KMS-11 (cell line): ENCODE results near the gene MLKL.

Experiments used
- H2AFZ ChIP-seq: fragments of 200-600 bp; sonication (generic); 2 replicates; pipeline ENCODE4 v1.6.1; 2016; ENCODE audit warnings: antibody characterized with exemption, mixed run types, low read depth
- H3K27ac ChIP-seq: fragments of 200-600 bp; sonication (generic); 2 replicates; pipeline ENCODE4 v1.6.1; 2016; ENCODE audit warnings: mild to moderate bottlenecking, mixed run types
- H3K27me3 ChIP-seq: fragments of 200-600 bp; sonication (generic); 2 replicates; pipeline ENCODE4 v1.6.1; 2017; ENCODE audit warnings: mild to moderate bottlenecking, low read depth, mixed run types, moderate library complexity; ENCODE audit not compliant: insufficient read depth
- H3K36me3 ChIP-seq: fragments of 200-600 bp; sonication (generic); 2 replicates; pipeline ENCODE4 v1.6.1; 2017; ENCODE audit warnings: mild to moderate bottlenecking, mixed run types; ENCODE audit not compliant: insufficient read depth
- H3K4me1 ChIP-seq: fragments of 200-600 bp; sonication (generic); 2 replicates; pipeline ENCODE4 v1.6.1; 2016; ENCODE audit warnings: mild to moderate bottlenecking, low read depth, mixed run types; ENCODE audit not compliant: poor library complexity, severe bottlenecking
- H3K4me2 ChIP-seq: fragments of 200-600 bp; sonication (generic); 2 replicates; pipeline ENCODE4 v1.7.0; 2016; ENCODE audit warnings: mild to moderate bottlenecking, mixed run types
- H3K4me3 ChIP-seq: fragments of 200-600 bp; sonication (generic); IDR thresholded peaks from 2 replicates; pipeline ENCODE4 v1.6.1; 2017; ENCODE audit warnings: low read depth, low read length, mixed read lengths; ENCODE audit not compliant: insufficient read depth
- H3K79me2 ChIP-seq: fragments of 200-600 bp; sonication (generic); 2 replicates; pipeline ENCODE4 v1.6.1; 2016; ENCODE audit warnings: low read depth, mixed run types; ENCODE audit not compliant: insufficient read depth
- H3K9ac ChIP-seq: fragments of 200-600 bp; sonication (generic); 2 replicates; pipeline ENCODE4 v1.6.1; 2016; ENCODE audit warnings: mild to moderate bottlenecking, mixed run types
- H4K20me1 ChIP-seq: fragments of 200-600 bp; sonication (generic); 2 replicates; pipeline ENCODE4 v1.6.1; 2016; ENCODE audit warnings: mild to moderate bottlenecking, mixed run types; ENCODE audit not compliant: insufficient read depth
- TF ChIP-seq, protein P1 (sequence below): fragments of 200-600 bp; sonication (generic); conservative IDR thresholded peaks from 2 replicates; pipeline ENCODE4 v1.6.1; 2017; ENCODE audit warnings: low read depth, mild to moderate bottlenecking, antibody characterized with exemption, low read length, moderate library complexity, mixed read lengths

The MLKL gene

DNA sequence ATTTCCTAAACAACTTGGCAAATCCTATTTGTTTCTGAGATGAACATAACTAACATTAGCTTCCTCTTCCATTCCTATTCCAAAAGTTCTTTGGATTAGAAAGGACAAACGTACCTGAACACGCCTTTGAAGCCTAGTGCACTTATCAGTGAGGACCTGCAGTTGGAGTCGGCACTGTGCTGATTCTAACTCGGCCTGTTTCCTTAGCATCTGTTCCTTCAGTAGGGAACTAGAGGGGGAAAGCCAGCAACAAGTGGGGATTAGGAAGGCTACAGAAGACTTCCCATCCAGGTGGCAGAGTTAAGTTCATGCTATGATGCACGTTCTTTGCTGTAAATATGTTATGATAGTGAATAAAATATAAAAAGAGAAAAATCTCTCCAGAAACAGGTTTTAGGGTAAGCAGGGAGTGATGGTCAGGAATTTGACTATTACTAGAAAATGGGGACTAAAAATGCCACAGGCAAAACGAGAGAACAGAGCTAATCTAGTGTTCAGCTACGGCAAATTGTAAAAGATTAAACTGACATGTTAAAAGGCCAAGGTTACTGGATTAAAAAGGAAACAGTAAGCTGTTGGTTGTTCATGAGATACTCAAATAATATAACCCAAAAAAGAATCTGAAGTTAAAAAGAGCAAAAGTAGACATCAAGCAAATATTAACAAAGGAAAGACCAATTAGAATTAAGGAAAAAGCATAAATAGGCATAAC, 62.8 kb downstream of the MLKL start:
- no peak overlapping the region for H3K4me2 ChIP-seq

DNA sequence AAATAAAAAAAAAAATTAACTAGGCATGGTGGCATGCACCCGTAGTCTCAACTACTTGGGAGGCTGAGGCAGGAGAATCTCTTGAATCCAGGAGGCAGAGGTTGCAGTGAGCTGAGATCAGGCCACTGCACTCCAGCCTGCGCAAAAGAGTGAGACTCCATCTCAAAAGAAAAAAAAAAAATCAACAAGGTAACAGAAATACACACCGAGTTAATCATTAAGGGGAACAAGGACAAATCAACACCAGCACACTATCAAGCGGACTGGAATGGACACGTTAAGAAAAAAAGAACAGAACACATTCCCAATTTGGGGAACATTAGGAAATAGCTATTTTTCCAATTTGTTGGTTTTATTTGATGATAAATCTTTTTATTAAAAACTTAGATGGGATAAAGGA, 65.4 kb downstream of the MLKL start:
- Histone ChIP-seq H4K20me1 (no peaks in the 10 kb centered on the region), H3K9ac (no peak overlapping the region), H3K27ac (no peak overlapping the region), H2AFZ (no peak overlapping the region), H3K4me1 (no peaks in the 10 kb centered on the region), H3K79me2 (no peaks in the 10 kb centered on the region; the same call in 1 of the 2 replicates), H3K36me3 (peaks cover 18% of the 10 kb centered on the region; the same call in 1 of the 2 replicates), H3K27me3 (no peaks in the 10 kb centered on the region), H3K4me3 (no peak overlapping the region), H3K4me2 (no peak overlapping the region)
- TF ChIP-seq, protein P1, sequence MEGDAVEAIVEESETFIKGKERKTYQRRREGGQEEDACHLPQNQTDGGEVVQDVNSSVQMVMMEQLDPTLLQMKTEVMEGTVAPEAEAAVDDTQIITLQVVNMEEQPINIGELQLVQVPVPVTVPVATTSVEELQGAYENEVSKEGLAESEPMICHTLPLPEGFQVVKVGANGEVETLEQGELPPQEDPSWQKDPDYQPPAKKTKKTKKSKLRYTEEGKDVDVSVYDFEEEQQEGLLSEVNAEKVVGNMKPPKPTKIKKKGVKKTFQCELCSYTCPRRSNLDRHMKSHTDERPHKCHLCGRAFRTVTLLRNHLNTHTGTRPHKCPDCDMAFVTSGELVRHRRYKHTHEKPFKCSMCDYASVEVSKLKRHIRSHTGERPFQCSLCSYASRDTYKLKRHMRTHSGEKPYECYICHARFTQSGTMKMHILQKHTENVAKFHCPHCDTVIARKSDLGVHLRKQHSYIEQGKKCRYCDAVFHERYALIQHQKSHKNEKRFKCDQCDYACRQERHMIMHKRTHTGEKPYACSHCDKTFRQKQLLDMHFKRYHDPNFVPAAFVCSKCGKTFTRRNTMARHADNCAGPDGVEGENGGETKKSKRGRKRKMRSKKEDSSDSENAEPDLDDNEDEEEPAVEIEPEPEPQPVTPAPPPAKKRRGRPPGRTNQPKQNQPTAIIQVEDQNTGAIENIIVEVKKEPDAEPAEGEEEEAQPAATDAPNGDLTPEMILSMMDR: no peak

More for the DNA sequence above, 62.8 kb downstream of the MLKL start:
- no peaks in the 10 kb centered on the region for H3K4me1 ChIP-seq
- H3K36me3 ChIP-seq: no peaks in the 10 kb centered on the region; the same call in 1 of the 2 replicates
- TF ChIP-seq, protein P1: no peak
- no peak overlapping the region for H3K4me3 ChIP-seq
- no peaks in the 10 kb centered on the region; the same call in 1 of the 2 replicates for H3K79me2 ChIP-seq
- no peaks in the 10 kb centered on the region for H3K27me3 ChIP-seq
- no peak overlapping the region for H3K9ac ChIP-seq
- H3K27ac ChIP-seq: no peak overlapping the region
- no peaks in the 10 kb centered on the region for H4K20me1 ChIP-seq
- no peak overlapping the region for H2AFZ ChIP-seq

DNA sequence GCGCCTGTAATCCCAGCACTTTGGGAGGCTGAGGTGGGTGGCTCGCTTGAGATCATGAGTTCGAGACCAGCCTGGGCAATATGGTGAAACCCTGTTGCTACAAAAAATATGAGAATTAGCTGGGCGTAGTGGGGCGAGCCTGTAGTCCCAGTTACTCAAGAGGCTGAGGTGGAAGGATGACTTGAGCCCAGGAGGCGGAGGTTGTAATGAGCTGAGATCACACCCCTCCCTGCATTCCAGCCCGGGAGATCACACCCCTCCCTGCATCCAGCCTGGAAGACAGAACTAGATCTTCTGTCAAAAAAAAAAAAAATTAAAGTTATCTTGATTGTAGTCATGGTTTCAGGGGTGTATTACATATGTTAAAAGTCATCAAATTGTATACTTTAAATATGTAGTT, 67.0 kb downstream of the MLKL start:
- Histone ChIP-seq H3K79me2 (no peaks in the 10 kb centered on the region), H3K36me3 (peaks cover 20% of the 10 kb centered on the region; the same call in 1 of the 2 replicates), H4K20me1 (no peaks in the 10 kb centered on the region)

DNA sequence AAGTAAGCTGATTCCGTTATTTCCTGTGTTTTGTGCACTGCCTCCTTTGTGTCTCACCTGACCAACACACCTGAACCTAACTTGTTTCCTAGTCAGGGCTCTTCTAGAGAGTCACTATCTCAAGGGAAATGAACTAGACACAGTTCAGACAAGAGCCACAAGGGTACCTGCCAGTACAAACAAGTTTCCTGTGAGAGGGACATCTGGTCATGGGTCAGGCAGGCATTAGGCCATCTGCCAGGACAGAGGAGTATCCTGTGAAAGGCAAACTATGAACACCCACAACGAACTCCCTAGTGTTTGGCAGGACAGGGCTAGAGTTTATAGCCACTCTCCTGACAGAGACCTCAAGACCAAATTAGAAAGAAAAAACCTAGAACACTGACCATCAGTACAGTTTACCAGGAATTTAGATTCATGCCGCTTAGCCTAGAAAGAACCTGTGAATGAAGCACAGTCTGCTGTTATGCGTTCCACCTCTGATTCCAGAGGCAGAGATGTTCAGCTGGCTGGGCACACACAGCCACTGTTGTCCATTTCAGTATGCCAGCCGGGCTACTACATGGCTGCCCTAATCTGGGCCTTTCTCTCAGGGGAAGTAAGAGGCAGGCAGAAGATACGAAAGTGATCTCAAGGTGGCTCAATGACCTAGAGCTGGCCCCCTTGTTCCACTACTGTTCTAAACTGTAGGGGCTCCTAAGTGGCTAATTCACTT, 73.0 kb downstream of the MLKL start:
- Histone ChIP-seq H3K27ac (no peak overlapping the region), H3K9ac (no peak overlapping the region), H3K4me3 (no peak overlapping the region), H2AFZ (no peak overlapping the region), H3K4me1 (peaks cover 5% of the 10 kb centered on the region), H3K36me3 (peaks cover 20% of the 10 kb centered on the region; the same call in 1 of the 2 replicates), H4K20me1 (no peaks in the 10 kb centered on the region; the same call in 1 of the 2 replicates), H3K4me2 (no peak overlapping the region), H3K79me2 (no peaks in the 10 kb centered on the region), H3K27me3 (no peaks in the 10 kb centered on the region)
- TF ChIP-seq, protein P1: no peak

More for the DNA sequence above, 67.0 kb downstream of the MLKL start:
- H3K4me3 ChIP-seq: no peak overlapping the region
- H3K27me3 ChIP-seq: no peaks in the 10 kb centered on the region
- H3K27ac ChIP-seq: no peak overlapping the region
- no peaks in the 10 kb centered on the region for H3K4me1 ChIP-seq
- no peak overlapping the region for H2AFZ ChIP-seq
- no peak overlapping the region for H3K4me2 ChIP-seq
- no peak overlapping the region for H3K9ac ChIP-seq
- TF ChIP-seq, protein P1: no peak
